DMS53 treated with DMSO at 0.1 percent for 48 hours (cell line): ENCODE measurements around the gene MED8.

ENCODE experiments used
- DNase-seq: peaks from one replicate; lab custom pipeline; 2025; ENCODE audit not compliant: unreplicated experiment; lab: John Stamatoyannopoulos, UW

MED8 gene

GRCh38 chr1:43360616-43361015 is 29.0 kb downstream of the MED8 start:
- no peak for DNase-seq

DNA sequence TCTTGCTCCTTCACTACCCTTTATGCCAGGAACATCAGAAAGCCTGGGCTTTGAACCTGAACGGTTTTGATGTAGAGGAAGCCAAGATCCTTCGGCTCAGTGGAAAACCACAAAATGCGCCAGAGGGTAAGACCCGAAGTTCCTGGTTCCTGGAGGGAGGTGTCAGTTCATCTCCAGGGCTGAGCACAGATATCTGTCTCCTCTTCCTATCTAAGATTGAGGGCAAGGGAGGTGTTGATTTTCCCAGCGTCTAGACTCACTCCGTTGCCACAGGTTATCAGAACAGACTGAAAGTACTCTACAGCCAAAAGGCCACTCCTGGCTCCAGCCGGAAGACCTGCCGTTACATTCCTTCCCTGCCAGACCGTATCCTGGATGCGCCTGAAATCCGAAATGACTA is 29.9 kb downstream of the MED8 start:
- no peak for DNase-seq

GRCh38 chr1:43358746-43359693 is 30.6 kb downstream of the MED8 start, which contains the start of gene CDC20:
TSS of gene CDC20 (plus strand) at chr1:43358981. CDS start at chr1:43359216, 235 bp downstream.
- peak; percentile 95 for DNase-seq

GRCh38 chr1:43358121-43358745 is 31.4 kb downstream of the MED8 start:
- DNase-seq, result peak; percentile 50

DNA sequence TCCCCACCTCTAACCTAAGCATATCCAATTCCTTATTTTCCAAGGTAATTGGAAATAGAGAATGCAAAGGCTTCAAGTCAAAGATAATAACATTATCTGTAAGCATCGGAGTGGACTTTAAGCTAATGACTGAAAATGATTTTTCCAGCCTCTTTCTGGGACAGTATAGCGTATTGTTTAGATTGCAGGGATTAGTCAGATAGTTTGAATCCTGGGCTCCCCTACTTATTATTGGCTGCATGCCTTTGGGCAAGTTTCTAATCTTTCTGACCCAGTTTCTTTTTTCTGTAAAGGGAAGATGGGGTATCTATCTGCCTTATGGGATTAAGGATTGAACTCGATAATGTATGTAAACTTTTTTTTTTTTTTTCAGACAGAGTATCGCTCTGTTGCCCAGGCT is 32.3 kb downstream of the MED8 start:
- DNase-seq, result no peak

GRCh38 chr1:43354936-43355335 is 34.7 kb downstream of the MED8 start:
- no peak for DNase-seq

- DNase-seq, result no peak
These were observed 35.1 kb downstream of the MED8 start for GRCh38 chr1:43354471-43354870.

- no peak for DNase-seq
These were observed 36.7 kb downstream of the MED8 start for GRCh38 chr1:43352881-43353280.

GRCh38 chr1:43352351-43352705 is 37.3 kb downstream of the MED8 start:
- DNase-seq, result no peak

- no peak for DNase-seq
These were observed 37.9 kb downstream of the MED8 start for GRCh38 chr1:43351421-43352350.

DNA sequence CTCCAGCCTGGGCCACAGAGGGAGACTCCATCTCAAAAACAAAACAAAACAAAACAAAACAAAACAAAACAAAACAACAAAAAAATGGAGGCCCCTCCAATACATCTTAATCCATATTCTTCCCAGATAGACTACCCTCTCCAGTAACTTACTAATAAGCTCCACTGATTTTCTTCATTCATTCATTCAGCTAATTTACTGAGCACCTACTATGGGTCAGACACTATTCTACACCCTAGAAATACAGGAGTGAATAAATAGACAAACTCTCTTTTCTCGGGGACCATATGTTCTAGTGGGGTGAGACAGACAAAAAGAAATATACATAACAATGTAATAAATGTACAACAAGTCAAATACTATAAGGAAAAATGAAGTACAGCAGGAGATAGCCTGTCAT is 38.6 kb downstream of the MED8 start:
- DNase-seq, result no peak

- peak; percentile 46 for DNase-seq
These were observed 39.9 kb downstream of the MED8 start for GRCh38 chr1:43349594-43350306.

- DNase-seq, result peak; percentile 92
These were observed 40.6 kb downstream of the MED8 start for GRCh38 chr1:43348809-43349593.

DNA sequence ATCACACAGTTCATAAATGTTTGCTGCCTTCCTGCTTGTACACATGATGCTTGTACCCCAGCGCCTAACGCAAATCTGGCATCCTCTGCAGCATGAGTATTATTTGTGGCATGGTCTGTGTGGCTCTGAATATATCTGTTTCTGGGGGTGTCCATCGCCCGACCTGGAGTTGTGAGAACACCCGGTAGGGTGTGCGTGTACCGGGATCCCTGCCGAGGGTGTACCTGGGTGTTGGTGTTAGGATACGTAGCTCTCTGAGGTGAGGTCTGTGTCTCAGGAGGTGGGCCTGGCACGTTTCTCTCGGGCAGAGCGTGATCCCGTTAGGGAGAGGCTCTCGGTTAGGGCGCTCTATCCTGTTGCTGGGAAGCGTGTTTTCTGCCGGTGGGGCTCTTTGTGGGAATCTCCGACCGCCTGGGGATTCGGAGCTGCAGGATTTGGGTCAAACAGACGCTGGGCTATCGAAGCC is 41.2 kb downstream of the MED8 start:
- DNase-seq, result peak; percentile 76

GRCh38 chr1:43346636-43347035 is 43.0 kb downstream of the MED8 start:
- no peak for DNase-seq

- no peak for DNase-seq
These were observed 44.5 kb downstream of the MED8 start for GRCh38 chr1:43345120-43345519.

GRCh38 chr1:43344267-43344850 is 45.2 kb downstream of the MED8 start:
- no peak for DNase-seq

DNA sequence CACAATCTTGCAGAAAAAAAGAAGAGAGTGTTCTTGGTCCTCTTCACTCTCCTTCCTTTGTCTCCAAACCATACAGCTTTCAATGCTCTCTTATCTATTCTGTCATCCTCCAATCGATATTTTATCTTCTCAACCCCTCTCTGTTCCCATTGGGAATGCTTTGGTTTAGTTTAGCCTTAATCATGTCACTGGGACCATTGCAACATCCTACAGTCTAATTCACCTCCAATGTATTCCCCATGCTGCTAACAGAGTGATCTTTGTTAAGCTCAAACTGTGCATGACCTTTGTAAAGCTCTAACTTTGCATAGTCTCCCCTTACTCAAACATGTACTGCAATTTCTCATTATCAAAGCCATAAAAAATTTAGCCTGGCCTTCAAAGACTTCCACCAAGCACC is 49.0 kb downstream of the MED8 start:
- DNase-seq, result no peak

DNA sequence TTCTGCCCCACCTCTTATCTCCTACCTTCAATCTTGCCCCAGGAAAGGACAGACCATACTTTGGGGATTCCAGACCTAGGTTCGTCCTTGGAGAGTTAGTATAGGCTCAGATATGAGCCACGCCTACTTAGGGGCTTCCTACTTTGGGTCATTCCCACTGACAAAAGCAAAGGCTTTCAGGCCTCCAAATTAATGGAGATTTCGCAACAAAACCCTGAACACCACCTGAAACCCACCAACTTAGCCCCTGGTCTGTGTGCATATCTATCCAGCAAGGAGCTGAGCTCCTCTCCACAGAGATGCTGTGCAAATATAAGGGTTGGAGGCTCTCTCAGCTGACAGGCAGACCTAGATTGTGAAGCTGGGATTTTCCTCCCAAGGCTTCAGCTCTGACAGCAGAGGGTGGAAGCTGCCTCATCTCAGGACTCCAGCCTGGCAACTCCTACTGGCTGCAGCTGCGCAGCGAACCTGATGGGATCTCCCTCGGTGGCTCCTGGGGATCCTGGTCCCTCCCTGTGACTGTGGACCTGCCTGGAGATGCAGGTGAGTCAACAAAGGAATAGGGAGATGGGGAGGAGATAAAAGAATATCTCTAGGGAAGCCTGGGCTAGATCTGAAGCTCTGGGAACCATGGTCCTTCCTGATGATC is 49.9 kb downstream of the MED8 start:
- no peak for DNase-seq
